Upper lobe of left lung (tissue), 6 donors: ENCODE results near the gene FGFRL1. TPM values are rescaled to one million over a fixed set of nuclear protein-coding genes. Genes with fewer than 3 reads are reported as not detected.
A peak's percentile ranks its signal among the peaks of the same experiment; 100 is the strongest.

Experiments
- ATAC-seq, 2 donors: fragments of 200-7000 bp; cut with Tn5 transposase; one replicate each; pipeline ENCODE4 v1.9.1; 2022; ENCODE audit warnings: mild to moderate bottlenecking in 2 of 2, moderate library complexity in 2 of 2; ENCODE audit not compliant: low FRiP score in 2 of 2
- DNase-seq, 2 donors: peaks; one replicate each; pipeline ENCODE4 v3.0.0-alpha.2; 2019 to 2020
- H3K27ac ChIP-seq, 4 donors: fragments of 200-600 bp; sonication (generic); one replicate each; pipeline ENCODE4 v1.5.1; 2016 to 2019
- H3K27me3 ChIP-seq, 4 donors: fragments of 200-600 bp; sonication (generic); one replicate each; pipeline ENCODE4 v1.5.1; 2017 to 2019
- H3K36me3 ChIP-seq, 4 donors: fragments of 200-600 bp; sonication (generic); one replicate each; pipeline ENCODE4 v1.5.1; 2016 to 2019
- H3K4me1 ChIP-seq, 4 donors: fragments of 200-600 bp; sonication (generic); one replicate each; pipeline ENCODE4 v1.5.1; 2018 to 2019
- H3K4me3 ChIP-seq, 4 donors: fragments of 200-600 bp; sonication (generic); one replicate each; pipeline ENCODE4 v1.5.1; 2017 to 2019; ENCODE audit warnings: mild to moderate bottlenecking in 2 of 4, moderate library complexity in 1 of 4
- H3K9me3 ChIP-seq, 4 donors: fragments of 200-600 bp; sonication (generic); one replicate each; pipeline ENCODE4 v1.5.1; 2018 to 2019
- CTCF ChIP-seq, 6 experiments: fragments of 450-650 bp in 4 of 6; fragments of 200-600 bp in 2 of 6; sonication (generic) in 2 of 6; IDR thresholded peaks; one replicate each; pipeline ENCODE4 v1.5.1; 2016 to 2019; ENCODE audit warnings: antibody characterized with exemption in 6 of 6
- EP300 ChIP-seq, 4 donors: sonication (generic); formaldehyde crosslinking; IDR thresholded peaks; one replicate each; pipeline ENCODE4 v1.5.1; 2017; ENCODE audit warnings: antibody characterized with exemption in 4 of 4, control low read depth in 2 of 4
- POLR2A ChIP-seq, 4 donors: fragments of 450-650 bp; IDR thresholded peaks; one replicate each; pipeline ENCODE4 v1.5.1; 2016 to 2017; ENCODE audit warnings: antibody characterized with exemption in 4 of 4, mild to moderate bottlenecking in 2 of 4
- POLR2AphosphoS5 ChIP-seq, 2 donors: sonication (generic); formaldehyde crosslinking; IDR thresholded peaks; one replicate each; pipeline ENCODE4 v1.5.1; 2017; ENCODE audit warnings: antibody characterized with exemption in 2 of 2
- WGBS, 2 donors: methylation state at CpG; one replicate each; pipeline ENCODE4 v1.1.5; 2017 to 2018; 5-methylcytosine and 5-hydroxymethylcytosine counted together
- total RNA-seq, 6 donors: library from RNA; depleted of rRNA in 4 of 6; stranded (reverse); fragments of >200 nt in 4 of 6; gene quantifications; one replicate each; pipeline versions ENCODE4 v1.1.0 to v1.2.1, GENCODE V29; 2016 to 2021
- donor health status: DM: no; HTN: no; CAD: no; lungs with moderate emphysema.
- donor health status: DM: no; HTN: yes; CAD: no; lungs with severe emphysema.

FGFRL1 gene
- total RNA-seq, 6 donors from 2014 or later, result 21.0 to 32.4 (median 25.6) TPM

- peak; percentile 76 to 87 for ATAC-seq
- no peak for TF ChIP-seq POLR2AphosphoS5 (IDR thresholded peaks at IDR 0.05)
- TF ChIP-seq POLR2A (IDR thresholded peaks at IDR 0.05), result peak in 1 of 4 donors; percentile 51
- TF ChIP-seq CTCF (IDR thresholded peaks at IDR 0.05), result no peak
- TF ChIP-seq EP300 (IDR thresholded peaks at IDR 0.05), result no peak
- peaks cover 0 to 11% (median 5%) of the 10 kb centered on the region in 4 donors for H3K36me3 ChIP-seq
- peak overlapping the region in 3 of 4 donors; percentile 24 to 39 (median 37) for H3K4me3 ChIP-seq
- DNase-seq, result peak; percentile 89 to 96
- H3K27ac ChIP-seq, result no peak overlapping the region
- no peaks in the 10 kb centered on the region for H3K9me3 ChIP-seq
- WGBS, 2 donors, result 56 to 59% methylated on average over 17 to 18 of the region's 23 CpGs
- no peaks in the 10 kb centered on the region for H3K27me3 ChIP-seq
- H3K4me1 ChIP-seq, result peaks cover 20 to 37% (median 29%) of the 10 kb centered on the region in 4 donors
These were observed 26.1 kb upstream of the FGFRL1 start for GRCh38 chr4:985123-985830.

- Histone ChIP-seq H3K4me1 (peaks cover 20 to 37% (median 29%) of the 10 kb centered on the region in 4 donors), H3K27ac (peak overlapping the region; percentile 58 to 77 (median 70)), H3K27me3 (no peaks in the 10 kb centered on the region), H3K9me3 (no peaks in the 10 kb centered on the region), H3K36me3 (peaks cover 0 to 18% (median 9%) of the 10 kb centered on the region in 4 donors), H3K4me3 (peak overlapping the region; percentile 63 to 94 (median 75))
- no peak for TF ChIP-seq CTCF (IDR thresholded peaks at IDR 0.05)
- no peak for TF ChIP-seq EP300 (IDR thresholded peaks at IDR 0.05)
- TF ChIP-seq POLR2AphosphoS5 (IDR thresholded peaks at IDR 0.05), result no peak
- peak in 1 of 4 donors; percentile 21 for TF ChIP-seq POLR2A (IDR thresholded peaks at IDR 0.05)
- ATAC-seq (peak in 1 of 2 donors; percentile 22), DNase-seq (no peak)
- WGBS, 2 donors, result 1 to 2% methylated on average over 11 to 14 of the region's 14 CpGs
These were observed 25.0 kb upstream of the FGFRL1 start for GRCh38 chr4:986428-986878.

- TF ChIP-seq CTCF (IDR thresholded peaks at IDR 0.05) (peak in 5 of 6 experiments; percentile 37 to 65 (median 55)), POLR2AphosphoS5 (IDR thresholded peaks at IDR 0.05) (no peak), POLR2A (IDR thresholded peaks at IDR 0.05) (peak in 2 of 4 donors; percentile 30 to 68), EP300 (IDR thresholded peaks at IDR 0.05) (no peak)
- WGBS, 2 donors, result 5% methylated on average over 6 of the region's 69 CpGs; no CpG with 5 or more reads in 1 of the 2 donors
- Histone ChIP-seq H3K4me1 (peaks cover 20 to 37% (median 30%) of the 10 kb centered on the region in 4 donors), H3K27me3 (no peaks in the 10 kb centered on the region), H3K36me3 (peaks cover 0 to 18% (median 9%) of the 10 kb centered on the region in 4 donors), H3K27ac (peak within 1 kb of the TSS; percentile 58 to 77 (median 70)), H3K4me3 (peak within 1 kb of the TSS; percentile 63 to 94 (median 75)), H3K9me3 (no peaks in the 10 kb centered on the region)
- DNase-seq, result peak; percentile 87 to 98
- peak; percentile 80 to 94 for ATAC-seq
These were observed 24.4 kb upstream of the FGFRL1 start, which contains the start of gene IDUA for GRCh38 chr4:986879-987623. Gene IDUA (plus strand): TSS chr4:987044. CDS start chr4:987085, 41 bp downstream.

GRCh38 chr4:987624-988513, 23.6 kb upstream of the FGFRL1 start:
- DNase-seq, result peak in 1 of 2 donors; percentile 85
- 67 to 78% methylated on average over 14 to 29 of the region's 37 CpGs for WGBS, 2 donors
- peak overlapping the region; percentile 58 to 77 (median 70) for H3K27ac ChIP-seq

More at GRCh38 chr4:987624-988513, 23.6 kb upstream of the FGFRL1 start:
- ATAC-seq, result peak; percentile 7 to 26
- no peak for TF ChIP-seq CTCF (IDR thresholded peaks at IDR 0.05)
- TF ChIP-seq EP300 (IDR thresholded peaks at IDR 0.05), result no peak
- no peak for TF ChIP-seq POLR2AphosphoS5 (IDR thresholded peaks at IDR 0.05)
- no peak for TF ChIP-seq POLR2A (IDR thresholded peaks at IDR 0.05)
- Histone ChIP-seq H3K4me3 (peak overlapping the region; percentile 63 to 94 (median 75)), H3K36me3 (peaks cover 0 to 18% (median 9%) of the 10 kb centered on the region in 4 donors), H3K9me3 (no peaks in the 10 kb centered on the region), H3K4me1 (peaks cover 22 to 39% (median 32%) of the 10 kb centered on the region in 4 donors), H3K27me3 (no peaks in the 10 kb centered on the region)
